Caco-2 (cell line): ENCODE data around the gene RORC. TPM values are rescaled to one million over a fixed set of nuclear protein-coding genes. Genes with fewer than 3 reads are reported as not detected.

ENCODE experiments used
- BruUV-seq: library from RNA; stranded (reverse); fragments of 400-500 nt; replicated peaks from 2 replicates; lab custom pipeline; 2021; lab: Mats Ljungman, UMichigan
- CTCF ChIA-PET: fragments of 300-600 bp; sonication (Branson Sonifier 250); formaldehyde crosslinking; loops from one replicate; lab custom pipeline; 2022; ENCODE audit warnings: antibody characterized with exemption; lab: Charles Lee
- POLR2A ChIA-PET: fragments of 300-600 bp; sonication (Branson Sonifier 250); formaldehyde crosslinking; loops from one replicate; lab custom pipeline; 2022; ENCODE audit warnings: antibody characterized with exemption; lab: Charles Lee
- DNase-seq, 2 experiments: peaks; one replicate each; pipeline versions ENCODE4 v3.0.0 to v3.0.0-alpha.2; 2020 to 2022
- H3K27me3 ChIP-seq: replicated peaks from 2 replicates; pipeline ENCODE4 v1.6.0; 2011; ENCODE audit warnings: low read length; ENCODE audit not compliant: control insufficient read depth, insufficient read depth
- H3K36me3 ChIP-seq: 2 replicates; pipeline ENCODE4 v1.5.1; 2011; ENCODE audit warnings: low read length; ENCODE audit not compliant: control insufficient read depth, insufficient read depth
- H3K4me1 ChIP-seq: fragments of 250-450 bp; sonication (Bioruptor Pico); 2 replicates; pipeline ENCODE4 v1.5.1; 2020; ENCODE audit warnings: mild to moderate bottlenecking
- H3K4me3 ChIP-seq: 2 replicates; pipeline ENCODE4 v1.5.1; 2011; ENCODE audit warnings: low read depth, mild to moderate bottlenecking, control low read depth, low read length
- H3K9me3 ChIP-seq: fragments of 250-450 bp; sonication (Bioruptor Pico); 2 replicates; pipeline ENCODE4 v1.5.1; 2020; ENCODE audit warnings: mild to moderate bottlenecking, moderate library complexity
- H3K27ac Mint-ChIP-seq: one replicate; pipeline ENCODE4 v1.8.0; 2022; ENCODE audit warnings: mixed read lengths; ENCODE audit not compliant: unreplicated experiment
- H3K27me3 Mint-ChIP-seq: one replicate; pipeline ENCODE4 v1.8.0; 2022; ENCODE audit warnings: mixed read lengths; ENCODE audit not compliant: insufficient read depth, unreplicated experiment
- H3K36me3 Mint-ChIP-seq: one replicate; pipeline ENCODE4 v1.8.0; 2022; ENCODE audit warnings: mild to moderate bottlenecking, mixed read lengths; ENCODE audit not compliant: insufficient read depth, unreplicated experiment
- H3K4me1 Mint-ChIP-seq: one replicate; pipeline ENCODE4 v1.8.0; 2022; ENCODE audit warnings: low read depth, mixed read lengths; ENCODE audit not compliant: unreplicated experiment
- H3K4me3 Mint-ChIP-seq: one replicate; pipeline ENCODE4 v1.8.0; 2022; ENCODE audit warnings: mild to moderate bottlenecking, moderate library complexity, mixed read lengths; ENCODE audit not compliant: unreplicated experiment
- H3K9me3 Mint-ChIP-seq: one replicate; pipeline ENCODE4 v1.8.0; 2022; ENCODE audit warnings: mixed read lengths; ENCODE audit not compliant: unreplicated experiment
- CTCF ChIP-seq, 2 experiments: fragments of 200-600 bp in 1 of 2; IDR thresholded peaks; 1 replicate in 1 of 2; 2 replicates in 1 of 2; pipeline versions ENCODE4 v1.5.1 to v1.8.0; 2011 to 2022; ENCODE audit warnings: antibody characterized with exemption in 1 of 2, control low read depth in 1 of 2, inconsistent platforms in 1 of 2, low read depth in 1 of 2, low read length in 1 of 2, mild to moderate bottlenecking in 1 of 2, moderate library complexity in 1 of 2; ENCODE audit not compliant: insufficient read depth in 1 of 2, severe bottlenecking in 1 of 2, unreplicated experiment in 1 of 2
- intact Hi-C: fragments of 100-400 bp; cut with micrococcal nuclease; formaldehyde crosslinking; loops from one replicate; pipeline ENCODE4 v1.10.0; 2022; ENCODE audit not compliant: unreplicated experiment
- total RNA-seq: library from RNA; stranded (reverse); gene quantifications from 2 replicates; pipeline ENCODE4 v1.2.3, GENCODE V29; 2022

Gene RORC
- total RNA-seq, 1 experiment from 2014 or later: not detected

- no peak overlapping the region for H3K4me3 ChIP-seq
- Mint-ChIP-seq H3K27me3 (no peaks in the 10 kb centered on the region), H3K9me3 (no peaks in the 10 kb centered on the region), H3K36me3 (no peaks in the 10 kb centered on the region), H3K27ac (peak overlapping the region; percentile 18), H3K4me3 (no peak overlapping the region), H3K4me1 (no peaks in the 10 kb centered on the region)
- intact Hi-C loops: loop anchor here (5.0 kb wide), 1 partner anchor 50 kb away; no protein-coding TSS in a partner anchor
- H3K36me3 ChIP-seq: no peaks in the 10 kb centered on the region
- H3K4me1 ChIP-seq: no peaks in the 10 kb centered on the region
- ChIA-PET POLR2A (no interaction called here), CTCF (interaction anchor here (0.8 kb wide), 1 partner anchor 12 kb away, joined by 3 read pairs; the partner anchor contains the start of gene C2CD4D)
- no TSS peak for BruUV-seq
- no peak for DNase-seq
- H3K9me3 ChIP-seq: no peaks in the 10 kb centered on the region
- H3K27me3 ChIP-seq: no peaks in the 10 kb centered on the region
- no peak for TF ChIP-seq CTCF (IDR thresholded peaks at IDR 0.05; ENCODE audit: insufficient read depth in 1 of 2, low read depth in 1 of 2, low read length in 1 of 2, severe bottlenecking in 1 of 2, unreplicated experiment in 1 of 2)
Measured at GRCh38 chr1:151851886-151852285, 20.3 kb upstream of the RORC start.

- Mint-ChIP-seq H3K27me3 (peaks cover 2% of the 10 kb centered on the region), H3K4me1 (no peaks in the 10 kb centered on the region), H3K4me3 (no peak overlapping the region), H3K9me3 (no peaks in the 10 kb centered on the region), H3K27ac (no peak overlapping the region), H3K36me3 (no peaks in the 10 kb centered on the region)
- H3K36me3 ChIP-seq: no peaks in the 10 kb centered on the region
- no peak for TF ChIP-seq CTCF (IDR thresholded peaks at IDR 0.05; ENCODE audit: insufficient read depth in 1 of 2, low read depth in 1 of 2, low read length in 1 of 2, severe bottlenecking in 1 of 2, unreplicated experiment in 1 of 2)
- no peaks in the 10 kb centered on the region for H3K9me3 ChIP-seq
- intact Hi-C loops: loop anchor here (5.0 kb wide), 1 partner anchor 48 kb away; no protein-coding TSS in a partner anchor
- POLR2A ChIA-PET: no interaction called here
- H3K4me1 ChIP-seq: no peaks in the 10 kb centered on the region
- no peak overlapping the region for H3K4me3 ChIP-seq
- no peaks in the 10 kb centered on the region for H3K27me3 ChIP-seq
- CTCF ChIA-PET: no interaction called here
- no peak for DNase-seq
- BruUV-seq: no TSS peak
Measured at GRCh38 chr1:151849871-151850270, 18.3 kb upstream of the RORC start.

GRCh38 chr1:151849126-151849525 is 17.5 kb upstream of the RORC start:
- Histone ChIP-seq H3K36me3 (no peaks in the 10 kb centered on the region), H3K4me1 (no peaks in the 10 kb centered on the region), H3K27me3 (no peaks in the 10 kb centered on the region), H3K9me3 (no peaks in the 10 kb centered on the region), H3K4me3 (no peak overlapping the region)
- Mint-ChIP-seq H3K36me3 (no peaks in the 10 kb centered on the region), H3K9me3 (no peaks in the 10 kb centered on the region), H3K27ac (no peak overlapping the region), H3K4me1 (no peaks in the 10 kb centered on the region), H3K4me3 (no peak overlapping the region), H3K27me3 (peaks cover 3% of the 10 kb centered on the region)
- ChIA-PET POLR2A (no interaction called here), CTCF (no interaction called here)
- intact Hi-C loops: no loop called here
- TF ChIP-seq CTCF (IDR thresholded peaks at IDR 0.05; ENCODE audit: insufficient read depth in 1 of 2, low read depth in 1 of 2, low read length in 1 of 2, severe bottlenecking in 1 of 2, unreplicated experiment in 1 of 2): no peak
- no TSS peak for BruUV-seq
- DNase-seq: no peak
